ENCODE results near the gene FGF14.

FGF14 gene

DNA sequence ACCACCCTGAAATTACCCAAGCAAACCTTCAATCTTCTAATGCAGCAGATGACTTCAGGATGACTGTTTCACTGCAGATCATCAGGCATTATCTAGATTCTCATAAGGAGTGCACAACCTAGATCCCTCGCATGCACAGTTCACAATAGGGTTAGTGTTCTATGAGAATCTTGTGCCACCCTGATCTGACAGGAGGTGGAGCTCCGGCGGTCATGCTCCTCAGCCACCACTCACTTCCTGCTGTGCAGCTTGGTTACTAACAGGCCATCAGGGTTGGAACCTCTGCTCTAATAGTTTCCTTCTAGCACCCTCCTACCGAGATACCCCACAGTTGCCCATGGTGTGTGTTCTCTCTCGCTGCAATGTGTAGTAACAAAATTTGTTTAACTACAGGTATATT is 442.8 kb downstream of the FGF14 start:
- H3K4me3 ChIP-seq (replicated peaks; ENCODE audit: low read depth, low read length) = no peak overlapping the region
- no peak for DNase-seq (ENCODE audit: extremely low read depth, low read depth)
- TF ChIP-seq, protein P1, sequence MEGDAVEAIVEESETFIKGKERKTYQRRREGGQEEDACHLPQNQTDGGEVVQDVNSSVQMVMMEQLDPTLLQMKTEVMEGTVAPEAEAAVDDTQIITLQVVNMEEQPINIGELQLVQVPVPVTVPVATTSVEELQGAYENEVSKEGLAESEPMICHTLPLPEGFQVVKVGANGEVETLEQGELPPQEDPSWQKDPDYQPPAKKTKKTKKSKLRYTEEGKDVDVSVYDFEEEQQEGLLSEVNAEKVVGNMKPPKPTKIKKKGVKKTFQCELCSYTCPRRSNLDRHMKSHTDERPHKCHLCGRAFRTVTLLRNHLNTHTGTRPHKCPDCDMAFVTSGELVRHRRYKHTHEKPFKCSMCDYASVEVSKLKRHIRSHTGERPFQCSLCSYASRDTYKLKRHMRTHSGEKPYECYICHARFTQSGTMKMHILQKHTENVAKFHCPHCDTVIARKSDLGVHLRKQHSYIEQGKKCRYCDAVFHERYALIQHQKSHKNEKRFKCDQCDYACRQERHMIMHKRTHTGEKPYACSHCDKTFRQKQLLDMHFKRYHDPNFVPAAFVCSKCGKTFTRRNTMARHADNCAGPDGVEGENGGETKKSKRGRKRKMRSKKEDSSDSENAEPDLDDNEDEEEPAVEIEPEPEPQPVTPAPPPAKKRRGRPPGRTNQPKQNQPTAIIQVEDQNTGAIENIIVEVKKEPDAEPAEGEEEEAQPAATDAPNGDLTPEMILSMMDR (IDR thresholded peaks at IDR 0.05; ENCODE audit: low read depth, low read length, missing control alignments) = no peak

DNA sequence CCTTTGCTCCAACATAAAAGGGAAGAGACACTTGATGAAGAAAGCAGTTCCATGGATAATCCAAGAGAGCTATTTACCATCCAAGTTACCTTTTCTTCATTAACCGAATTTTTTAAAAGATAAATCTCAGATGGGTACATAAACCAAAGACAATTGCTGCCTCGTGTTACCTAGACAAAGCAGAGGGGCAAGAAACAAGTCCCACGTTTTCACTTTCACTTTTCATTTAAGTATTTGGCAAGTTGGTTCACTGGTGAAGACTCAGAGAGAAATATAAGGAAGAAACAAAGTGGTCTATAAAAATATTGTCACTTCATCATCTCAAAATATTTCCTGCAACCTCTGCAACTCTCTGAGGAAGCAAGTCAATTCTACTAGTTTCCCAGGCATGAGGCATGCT is 446.1 kb downstream of the FGF14 start:
- no peak for DNase-seq (ENCODE audit: extremely low read depth, low read depth)
- H3K4me3 ChIP-seq (replicated peaks; ENCODE audit: low read depth, low read length) = no peak overlapping the region
- TF ChIP-seq, protein P1 (IDR thresholded peaks at IDR 0.05; ENCODE audit: low read depth, low read length, missing control alignments) = no peak

DNA sequence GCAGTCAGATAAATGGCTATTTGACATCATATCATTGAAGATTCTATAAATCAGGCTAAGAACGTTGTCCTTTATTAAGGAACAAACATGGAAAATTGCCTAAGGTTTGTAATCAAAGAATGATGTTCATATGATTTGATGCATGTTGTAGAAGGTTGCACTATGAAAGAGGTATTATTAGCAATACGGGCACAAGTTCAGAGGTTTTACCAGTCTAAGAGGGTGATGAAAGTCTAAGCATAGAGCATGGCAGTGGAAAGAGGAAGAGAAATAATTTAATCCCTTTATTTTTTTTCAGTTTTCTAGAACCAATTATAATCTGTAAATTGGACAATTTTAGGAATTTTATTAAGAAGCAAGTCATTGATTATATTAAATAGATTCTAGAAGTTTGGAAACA is 450.7 kb downstream of the FGF14 start:
- H3K4me3 ChIP-seq (replicated peaks; ENCODE audit: low read depth, low read length) = no peak overlapping the region
- TF ChIP-seq, protein P1 (IDR thresholded peaks at IDR 0.05; ENCODE audit: low read depth, low read length, missing control alignments) = no peak
- DNase-seq (ENCODE audit: extremely low read depth, low read depth) = no peak

DNA sequence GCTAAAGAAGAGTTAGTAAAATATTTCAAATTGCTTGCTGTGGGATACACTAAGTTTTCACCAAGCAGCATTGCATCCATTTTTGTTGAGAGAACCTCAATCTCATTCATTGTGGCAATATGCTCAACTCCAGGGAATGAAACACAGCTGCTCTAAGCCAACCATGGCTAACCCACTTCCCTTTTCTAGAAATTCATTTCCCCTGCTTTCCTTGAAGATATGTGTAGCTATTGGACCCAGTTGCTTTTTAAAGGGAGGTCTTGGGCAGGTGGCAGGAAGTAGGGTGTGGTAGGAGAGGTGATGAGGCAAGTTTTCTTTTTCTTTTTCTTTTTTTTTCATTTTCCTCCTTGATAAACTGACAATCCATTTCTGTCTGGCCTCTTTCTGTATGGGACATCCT is 452.2 kb downstream of the FGF14 start:
- TF ChIP-seq, protein P1 (IDR thresholded peaks at IDR 0.05; ENCODE audit: low read depth, low read length, missing control alignments) = no peak
- no peak for DNase-seq (ENCODE audit: extremely low read depth, low read depth)
- H3K4me3 ChIP-seq (replicated peaks; ENCODE audit: low read depth, low read length) = no peak overlapping the region

DNA sequence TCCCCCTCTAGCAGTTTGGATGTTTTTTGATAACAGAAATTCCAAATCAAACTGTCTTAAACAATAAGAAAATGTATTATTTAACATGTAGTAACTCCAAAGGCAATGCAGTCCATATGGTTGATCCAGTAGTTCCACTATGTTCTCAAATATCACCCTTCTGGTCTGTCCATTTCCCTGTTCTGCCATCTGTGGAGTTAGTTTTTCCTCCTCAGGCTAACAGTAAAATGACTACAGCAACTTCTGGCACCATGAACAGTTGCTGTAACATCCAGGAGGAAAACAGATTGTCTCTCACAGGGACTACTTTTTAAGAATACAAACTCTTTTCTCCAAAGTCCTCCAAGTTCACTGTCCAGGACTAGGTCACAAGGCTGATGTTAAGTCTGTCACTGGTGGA is 455.4 kb downstream of the FGF14 start:
- TF ChIP-seq, protein P1 (IDR thresholded peaks at IDR 0.05; ENCODE audit: low read depth, low read length, missing control alignments) = no peak
- H3K4me3 ChIP-seq (replicated peaks; ENCODE audit: low read depth, low read length) = no peak overlapping the region
- DNase-seq (ENCODE audit: extremely low read depth, low read depth) = no peak

DNA sequence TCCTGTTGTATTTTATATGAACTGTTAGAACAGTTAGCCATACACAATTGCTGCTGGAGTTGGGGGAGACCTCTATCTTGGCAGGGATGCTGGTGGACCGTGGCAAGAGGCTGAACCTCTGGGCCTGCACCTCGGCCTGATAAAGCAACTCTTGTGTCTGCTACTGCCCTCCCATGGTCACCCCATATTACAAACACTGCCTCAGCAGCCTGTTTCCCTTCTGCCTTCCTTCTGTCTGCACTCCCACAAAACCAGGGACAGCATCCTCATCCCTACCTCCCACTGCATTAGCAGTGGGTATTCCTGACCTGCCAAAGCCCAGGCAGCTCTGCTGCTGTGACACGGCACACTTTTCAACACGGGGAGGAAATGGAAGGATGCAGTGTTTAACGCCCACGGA is 456.4 kb downstream of the FGF14 start:
- no peak overlapping the region for H3K4me3 ChIP-seq (replicated peaks; ENCODE audit: low read depth, low read length)
- TF ChIP-seq, protein P1 (IDR thresholded peaks at IDR 0.05; ENCODE audit: low read depth, low read length, missing control alignments) = no peak
- DNase-seq (ENCODE audit: extremely low read depth, low read depth) = no peak

DNA sequence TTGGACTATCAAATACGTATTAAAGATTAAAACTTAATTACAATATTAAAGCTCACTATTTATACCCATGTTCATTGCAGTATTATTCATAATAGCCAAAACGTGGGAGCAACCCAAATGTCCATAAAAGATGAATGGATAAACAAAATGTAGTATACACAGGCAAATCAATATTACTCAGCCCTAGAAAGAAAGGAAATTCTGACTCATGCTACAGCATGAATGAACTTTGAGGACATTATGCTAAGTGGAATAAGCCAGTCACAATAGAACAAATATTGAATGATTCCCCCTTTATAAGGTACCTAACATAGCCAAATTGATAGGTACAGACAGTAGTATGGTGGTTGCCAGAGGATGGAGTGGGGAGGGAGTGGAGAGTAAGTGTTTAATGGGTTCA is 457.3 kb downstream of the FGF14 start:
- DNase-seq (ENCODE audit: extremely low read depth, low read depth) = no peak
- no peak overlapping the region for H3K4me3 ChIP-seq (replicated peaks; ENCODE audit: low read depth, low read length)
- TF ChIP-seq, protein P1 (IDR thresholded peaks at IDR 0.05; ENCODE audit: low read depth, low read length, missing control alignments) = no peak

Data from HFF-Myc (cell line).